Limb (tissue), 2 donors: Measurements from ENCODE around the gene ZFYVE16.
"Not testable (repeated sequence)": the region's sequence is repeated elsewhere in the genome, so short reads cannot be mapped to it uniquely, and the experiment has no call there.

Experiments used
- DNase-seq, 2 donors: peaks; one replicate each; pipeline ENCODE4 v3.0.0-alpha.2; 2016; ENCODE audit errors: extremely low spot score in 2 of 2

The ZFYVE16 gene

GRCh38 chr5:80487444-80487828, 79.6 kb downstream of the ZFYVE16 start:
- no peak for DNase-seq

- DNase-seq, result peak; percentile 81 to 91
These were observed 80.2 kb downstream of the ZFYVE16 start, which contains the start of gene FAM151B for GRCh38 chr5:80487829-80488721. Gene FAM151B (plus strand): TSS chr5:80488100. CDS start chr5:80488124, 24 bp downstream.

- no peak for DNase-seq
These were observed 83.4 kb downstream of the ZFYVE16 start for GRCh38 chr5:80491296-80491695.

GRCh38 chr5:80492741-80493140, 84.9 kb downstream of the ZFYVE16 start:
- no peak for DNase-seq

- DNase-seq, result not testable (repeated sequence)
These were observed 85.6 kb downstream of the ZFYVE16 start for GRCh38 chr5:80493443-80493842.

GRCh38 chr5:80495891-80496290, 88.0 kb downstream of the ZFYVE16 start:
- no peak for DNase-seq

GRCh38 chr5:80502800-80503199, 94.9 kb downstream of the ZFYVE16 start:
- DNase-seq, result no peak

GRCh38 chr5:80503641-80504040, 95.8 kb downstream of the ZFYVE16 start:
- no peak for DNase-seq

- DNase-seq, result no peak
These were observed 97.0 kb downstream of the ZFYVE16 start for GRCh38 chr5:80504833-80505232.

- no peak for DNase-seq
These were observed 99.8 kb downstream of the ZFYVE16 start for GRCh38 chr5:80507663-80508062.

- no peak for DNase-seq
These were observed 101.0 kb downstream of the ZFYVE16 start for GRCh38 chr5:80508844-80509243.

- DNase-seq, result no peak
These were observed 101.5 kb downstream of the ZFYVE16 start for GRCh38 chr5:80509362-80509761.

- DNase-seq, result no peak
These were observed 109.0 kb downstream of the ZFYVE16 start for GRCh38 chr5:80516826-80517225.
